Panc1 (cell line): ENCODE data around the gene NUP98.
"Not testable (repeated sequence)": the region's sequence is repeated elsewhere in the genome, so short reads cannot be mapped to it uniquely, and the experiment has no call there.

Source experiments
- POLR2AphosphoS5 ChIP-seq: IDR thresholded peaks from 2 replicates; pipeline ENCODE4 v1.6.1; 2012; ENCODE audit warnings: mild to moderate bottlenecking, low read depth, low read length, moderate library complexity
- SIN3A ChIP-seq: IDR thresholded peaks from 2 replicates; pipeline ENCODE4 v1.6.1; 2012; ENCODE audit warnings: low read depth, mild to moderate bottlenecking, low read length, moderate library complexity, borderline replicate concordance; ENCODE audit not compliant: insufficient read depth
- TCF7L2 ChIP-seq: IDR thresholded peaks from 2 replicates; pipeline ENCODE4 v1.6.1; 2011; ENCODE audit warnings: mild to moderate bottlenecking, low read depth, low read length, inconsistent platforms
- TF ChIP-seq, protein P1 (sequence below): fragments of 450-650 bp; IDR thresholded peaks from 2 replicates; pipeline ENCODE4 v1.5.1; 2017; ENCODE audit warnings: mild to moderate bottlenecking
- TF ChIP-seq, protein P2 (sequence below), 2 experiments: IDR thresholded peaks; 2 replicates each; pipeline ENCODE4 v1.6.1; 2011 to 2012; ENCODE audit warnings: low read depth in 2 of 2, control low read depth in 1 of 2, low read length in 1 of 2, mild to moderate bottlenecking in 1 of 2, moderate library complexity in 1 of 2; ENCODE audit not compliant: insufficient read depth in 1 of 2

DNA sequence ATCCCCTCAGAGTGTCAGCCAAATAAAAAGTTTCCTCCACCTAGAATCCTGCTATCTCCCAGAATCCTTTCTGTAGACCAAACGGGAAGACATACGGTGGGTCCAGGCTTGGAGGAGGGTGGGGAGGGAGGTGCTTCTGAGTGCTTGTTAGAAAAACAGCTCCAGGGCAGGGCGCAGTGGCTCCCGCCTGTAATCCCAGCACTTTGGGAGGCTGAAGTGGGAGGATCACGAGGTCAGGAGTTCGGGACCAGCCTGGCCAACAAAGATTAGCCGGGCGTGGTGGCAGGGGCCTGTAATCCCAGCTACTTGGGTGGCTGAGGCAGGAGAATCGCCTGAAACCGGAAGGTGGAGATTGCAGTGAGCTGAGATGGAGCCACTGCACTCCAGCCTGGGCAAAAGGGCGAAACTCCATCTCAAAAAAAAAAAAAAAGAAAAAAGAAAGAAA, 154.2 kb downstream of the NUP98 start:
- TF ChIP-seq, protein P1, sequence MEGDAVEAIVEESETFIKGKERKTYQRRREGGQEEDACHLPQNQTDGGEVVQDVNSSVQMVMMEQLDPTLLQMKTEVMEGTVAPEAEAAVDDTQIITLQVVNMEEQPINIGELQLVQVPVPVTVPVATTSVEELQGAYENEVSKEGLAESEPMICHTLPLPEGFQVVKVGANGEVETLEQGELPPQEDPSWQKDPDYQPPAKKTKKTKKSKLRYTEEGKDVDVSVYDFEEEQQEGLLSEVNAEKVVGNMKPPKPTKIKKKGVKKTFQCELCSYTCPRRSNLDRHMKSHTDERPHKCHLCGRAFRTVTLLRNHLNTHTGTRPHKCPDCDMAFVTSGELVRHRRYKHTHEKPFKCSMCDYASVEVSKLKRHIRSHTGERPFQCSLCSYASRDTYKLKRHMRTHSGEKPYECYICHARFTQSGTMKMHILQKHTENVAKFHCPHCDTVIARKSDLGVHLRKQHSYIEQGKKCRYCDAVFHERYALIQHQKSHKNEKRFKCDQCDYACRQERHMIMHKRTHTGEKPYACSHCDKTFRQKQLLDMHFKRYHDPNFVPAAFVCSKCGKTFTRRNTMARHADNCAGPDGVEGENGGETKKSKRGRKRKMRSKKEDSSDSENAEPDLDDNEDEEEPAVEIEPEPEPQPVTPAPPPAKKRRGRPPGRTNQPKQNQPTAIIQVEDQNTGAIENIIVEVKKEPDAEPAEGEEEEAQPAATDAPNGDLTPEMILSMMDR, result not testable (repeated sequence)
- not testable (repeated sequence) for TF ChIP-seq POLR2AphosphoS5, TCF7L2, SIN3A
- TF ChIP-seq, protein P2, sequence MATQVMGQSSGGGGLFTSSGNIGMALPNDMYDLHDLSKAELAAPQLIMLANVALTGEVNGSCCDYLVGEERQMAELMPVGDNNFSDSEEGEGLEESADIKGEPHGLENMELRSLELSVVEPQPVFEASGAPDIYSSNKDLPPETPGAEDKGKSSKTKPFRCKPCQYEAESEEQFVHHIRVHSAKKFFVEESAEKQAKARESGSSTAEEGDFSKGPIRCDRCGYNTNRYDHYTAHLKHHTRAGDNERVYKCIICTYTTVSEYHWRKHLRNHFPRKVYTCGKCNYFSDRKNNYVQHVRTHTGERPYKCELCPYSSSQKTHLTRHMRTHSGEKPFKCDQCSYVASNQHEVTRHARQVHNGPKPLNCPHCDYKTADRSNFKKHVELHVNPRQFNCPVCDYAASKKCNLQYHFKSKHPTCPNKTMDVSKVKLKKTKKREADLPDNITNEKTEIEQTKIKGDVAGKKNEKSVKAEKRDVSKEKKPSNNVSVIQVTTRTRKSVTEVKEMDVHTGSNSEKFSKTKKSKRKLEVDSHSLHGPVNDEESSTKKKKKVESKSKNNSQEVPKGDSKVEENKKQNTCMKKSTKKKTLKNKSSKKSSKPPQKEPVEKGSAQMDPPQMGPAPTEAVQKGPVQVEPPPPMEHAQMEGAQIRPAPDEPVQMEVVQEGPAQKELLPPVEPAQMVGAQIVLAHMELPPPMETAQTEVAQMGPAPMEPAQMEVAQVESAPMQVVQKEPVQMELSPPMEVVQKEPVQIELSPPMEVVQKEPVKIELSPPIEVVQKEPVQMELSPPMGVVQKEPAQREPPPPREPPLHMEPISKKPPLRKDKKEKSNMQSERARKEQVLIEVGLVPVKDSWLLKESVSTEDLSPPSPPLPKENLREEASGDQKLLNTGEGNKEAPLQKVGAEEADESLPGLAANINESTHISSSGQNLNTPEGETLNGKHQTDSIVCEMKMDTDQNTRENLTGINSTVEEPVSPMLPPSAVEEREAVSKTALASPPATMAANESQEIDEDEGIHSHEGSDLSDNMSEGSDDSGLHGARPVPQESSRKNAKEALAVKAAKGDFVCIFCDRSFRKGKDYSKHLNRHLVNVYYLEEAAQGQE (IDR thresholded peaks at IDR 0.05; ENCODE audit: insufficient read depth in 1 of 2, low read depth in 2 of 2, low read length in 1 of 2), result not testable (repeated sequence)
